Mucosa of descending colon (tissue), 3 donors: Measurements from ENCODE around the gene SLC18A2. TPM values are rescaled to one million over a fixed set of nuclear protein-coding genes. Genes with fewer than 3 reads are reported as not detected.
A peak's percentile ranks its signal among the peaks of the same experiment; 100 is the strongest.

Source experiments
- ATAC-seq: fragments of 200-7000 bp; cut with Tn5 transposase; one replicate; pipeline ENCODE4 v1.9.1; 2020; ENCODE audit warnings: mild to moderate bottlenecking, moderate library complexity
- DNase-seq, 3 donors: peaks; one replicate each; pipeline ENCODE4 v3.0.0-alpha.2; 2020
- H3K36me3 ChIP-seq: fragments of 200-600 bp; one replicate; pipeline ENCODE4 v1.8.0; 2021; ENCODE audit warnings: low read depth, mild to moderate bottlenecking
- H3K4me1 ChIP-seq: fragments of 200-600 bp; one replicate; pipeline ENCODE4 v1.8.0; 2021; ENCODE audit warnings: low read depth, mild to moderate bottlenecking
- H3K4me3 ChIP-seq: fragments of 200-600 bp; one replicate; pipeline ENCODE4 v1.8.0; 2021; ENCODE audit warnings: mild to moderate bottlenecking
- H3K9me3 ChIP-seq: fragments of 200-600 bp; one replicate; pipeline ENCODE4 v1.8.0; 2021; ENCODE audit warnings: mild to moderate bottlenecking
- intact Hi-C, 2 donors: fragments of 100-400 bp; cut with DNase I in 1 of 2; cut with micrococcal nuclease in 1 of 2; formaldehyde crosslinking; loops; one replicate each; pipeline versions ENCODE4 v1.11.0 to v1.11.1; 2022; cut with DNase I, micrococcal nuclease
- total RNA-seq, 3 donors: library from RNA; stranded (reverse); fragmentation: NEBNext Ultra II Directional in 2 of 3; extraction: Animal tissue kit (Norgen Biotek cat#: 25700) in 2 of 3; gene quantifications; one replicate each; pipeline versions ENCODE4 v1.2.1 to v1.2.4, GENCODE V29; 2021 to 2023
- TF ChIP-seq, protein P1 (sequence below): fragments of 200-600 bp; IDR thresholded peaks from one replicate; pipeline ENCODE4 v1.8.0; 2022; ENCODE audit warnings: antibody characterized with exemption, mild to moderate bottlenecking
- donor health status: DM: no; HTN: no; CAD: no; lungs with moderate emphysema.
- donor health status: DM: no; HTN: no; CAD: no.
- donor health status: DM: no; HTN: yes; CAD: no.

SLC18A2 gene
- total RNA-seq, 3 donors from 2014 or later: 0.29 to 1.9 (median 1.6) TPM

DNA sequence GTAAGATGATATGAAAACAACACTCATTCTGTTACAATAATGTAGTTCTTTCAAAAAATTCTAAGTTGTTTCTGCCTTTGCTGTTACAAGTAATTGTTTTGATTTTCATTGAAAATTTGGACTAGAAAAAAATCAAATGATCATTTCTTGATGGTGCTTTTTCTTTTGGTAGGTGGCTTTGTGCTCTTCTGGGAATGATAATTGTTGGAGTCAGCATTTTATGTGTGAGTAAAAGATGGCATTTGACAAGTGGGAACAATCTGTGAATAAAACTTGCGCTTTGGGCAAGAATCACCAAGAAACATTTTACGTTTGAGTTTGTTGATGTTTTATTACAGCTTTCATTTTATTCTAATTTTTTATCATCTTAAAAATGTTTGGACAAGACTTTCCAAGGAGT, 25.9 kb downstream of the SLC18A2 start:
- intact Hi-C loops: no loop called here
- Histone ChIP-seq H3K4me1 (no peaks in the 10 kb centered on the region), H3K4me3 (no peak overlapping the region), H3K36me3 (no peaks in the 10 kb centered on the region), H3K9me3 (no peaks in the 10 kb centered on the region)
- DNase-seq (no peak), ATAC-seq (no peak)
- TF ChIP-seq, protein P1, sequence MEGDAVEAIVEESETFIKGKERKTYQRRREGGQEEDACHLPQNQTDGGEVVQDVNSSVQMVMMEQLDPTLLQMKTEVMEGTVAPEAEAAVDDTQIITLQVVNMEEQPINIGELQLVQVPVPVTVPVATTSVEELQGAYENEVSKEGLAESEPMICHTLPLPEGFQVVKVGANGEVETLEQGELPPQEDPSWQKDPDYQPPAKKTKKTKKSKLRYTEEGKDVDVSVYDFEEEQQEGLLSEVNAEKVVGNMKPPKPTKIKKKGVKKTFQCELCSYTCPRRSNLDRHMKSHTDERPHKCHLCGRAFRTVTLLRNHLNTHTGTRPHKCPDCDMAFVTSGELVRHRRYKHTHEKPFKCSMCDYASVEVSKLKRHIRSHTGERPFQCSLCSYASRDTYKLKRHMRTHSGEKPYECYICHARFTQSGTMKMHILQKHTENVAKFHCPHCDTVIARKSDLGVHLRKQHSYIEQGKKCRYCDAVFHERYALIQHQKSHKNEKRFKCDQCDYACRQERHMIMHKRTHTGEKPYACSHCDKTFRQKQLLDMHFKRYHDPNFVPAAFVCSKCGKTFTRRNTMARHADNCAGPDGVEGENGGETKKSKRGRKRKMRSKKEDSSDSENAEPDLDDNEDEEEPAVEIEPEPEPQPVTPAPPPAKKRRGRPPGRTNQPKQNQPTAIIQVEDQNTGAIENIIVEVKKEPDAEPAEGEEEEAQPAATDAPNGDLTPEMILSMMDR: no peak

DNA sequence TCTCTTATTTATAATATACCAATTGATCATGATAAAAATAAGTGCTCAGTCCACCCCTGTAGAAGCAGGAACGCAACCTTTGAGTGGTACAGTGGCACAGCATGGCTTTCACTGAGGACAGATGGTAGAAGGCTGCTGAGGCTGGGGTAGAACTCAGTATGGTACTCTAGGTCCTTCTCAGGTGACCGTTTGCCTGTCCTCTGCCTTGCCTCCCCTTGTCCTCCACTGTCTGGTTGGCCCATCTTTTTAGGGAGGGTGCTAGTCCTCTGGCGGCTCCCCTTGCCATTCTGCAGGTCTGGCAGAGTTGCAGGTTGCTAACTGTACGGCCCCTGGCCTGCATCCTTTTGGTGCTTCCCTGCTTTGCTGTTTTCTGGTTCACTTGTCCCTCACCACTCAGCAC, 27.3 kb downstream of the SLC18A2 start:
- intact Hi-C loops: no loop called here
- H3K4me3 ChIP-seq: no peak overlapping the region
- no peaks in the 10 kb centered on the region for H3K36me3 ChIP-seq
- TF ChIP-seq, protein P1: no peak
- DNase-seq: no peak
- ATAC-seq: no peak
- no peaks in the 10 kb centered on the region for H3K9me3 ChIP-seq
- H3K4me1 ChIP-seq: no peaks in the 10 kb centered on the region

DNA sequence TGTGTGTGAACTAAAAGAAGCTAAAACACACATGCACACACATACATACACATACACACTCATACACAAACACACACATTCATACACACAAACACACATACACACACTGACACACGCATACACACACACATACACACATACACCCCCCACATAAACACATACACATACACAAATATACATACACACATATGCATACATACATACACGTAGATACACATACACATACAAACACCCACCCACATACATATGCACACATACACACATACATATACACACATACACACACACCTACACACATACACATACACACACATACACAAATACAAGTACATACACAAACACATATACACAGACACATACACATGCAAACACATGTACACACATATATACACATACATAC, 28.0 kb downstream of the SLC18A2 start:
- ATAC-seq: no peak
- TF ChIP-seq, protein P1: no peak
- intact Hi-C loops: no loop called here

DNA sequence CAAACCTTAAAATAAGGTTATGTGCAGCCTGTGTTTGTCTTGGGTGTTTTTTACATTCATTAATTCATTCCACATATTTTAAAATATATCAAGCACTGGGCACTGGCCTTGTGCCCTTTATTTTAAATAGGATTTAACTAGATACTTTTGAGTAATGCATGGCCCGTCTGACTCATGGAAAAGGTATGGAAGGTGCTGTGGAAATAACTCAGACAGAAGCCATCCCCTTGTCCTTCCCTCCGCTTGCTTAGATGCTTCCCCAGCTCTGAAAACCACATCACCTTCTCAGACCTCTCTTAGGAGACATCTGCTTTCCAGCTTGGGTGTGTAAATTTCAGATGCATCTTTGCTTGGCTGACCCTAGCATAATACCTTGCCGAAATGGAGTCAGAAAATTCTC, 30.5 kb downstream of the SLC18A2 start:
- no peak for ATAC-seq
- Histone ChIP-seq H3K4me1 (no peaks in the 10 kb centered on the region), H3K36me3 (no peaks in the 10 kb centered on the region), H3K4me3 (no peak overlapping the region), H3K9me3 (no peaks in the 10 kb centered on the region)
- TF ChIP-seq, protein P1: no peak
- DNase-seq: no peak
- intact Hi-C loops: no loop called here

More for the DNA sequence above, 28.0 kb downstream of the SLC18A2 start:
- H3K36me3 ChIP-seq: no peaks in the 10 kb centered on the region
- no peak for DNase-seq
- no peaks in the 10 kb centered on the region for H3K9me3 ChIP-seq
- H3K4me1 ChIP-seq: no peaks in the 10 kb centered on the region
- no peak overlapping the region for H3K4me3 ChIP-seq

DNA sequence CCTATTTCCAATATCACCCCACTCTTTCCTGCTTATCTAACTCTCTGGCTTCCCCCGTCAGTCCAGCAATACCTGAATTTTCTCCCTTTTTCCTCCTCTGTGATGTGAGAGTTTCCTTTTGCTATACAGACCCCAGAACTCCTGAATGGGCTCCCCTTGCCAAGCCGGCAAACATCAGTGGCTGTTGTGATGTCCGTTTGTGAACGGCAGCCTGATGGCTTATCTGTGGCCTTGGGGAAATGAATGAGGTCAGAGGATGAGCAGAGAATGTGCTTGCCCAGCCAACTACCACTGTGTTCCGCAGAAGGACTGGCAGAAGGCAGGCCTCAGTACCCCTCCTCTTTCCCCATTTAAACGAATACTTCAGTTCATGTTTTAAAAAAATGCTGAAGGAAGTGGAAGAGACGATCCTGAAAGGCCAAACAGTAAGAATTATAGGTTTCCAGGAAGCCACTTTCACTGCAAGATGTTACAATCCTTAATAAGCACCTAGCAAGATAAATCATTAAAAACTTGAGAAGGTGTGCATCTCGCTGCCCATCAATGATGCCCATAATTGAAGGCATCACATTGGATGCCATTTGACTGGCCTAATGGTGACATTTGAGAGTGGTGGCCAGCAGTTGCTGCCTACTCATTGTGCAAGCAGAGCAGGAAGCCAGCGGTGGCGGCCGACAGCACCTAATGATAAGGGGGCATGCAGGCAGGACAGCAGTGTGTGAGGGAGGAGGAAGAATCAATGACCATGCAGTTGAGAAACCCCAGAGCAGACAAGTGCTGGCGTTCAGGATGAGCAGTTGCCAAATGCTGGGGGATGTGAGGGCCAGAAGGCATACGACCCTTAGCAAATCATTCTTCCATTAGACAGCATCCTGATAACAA, 31.5 kb downstream of the SLC18A2 start:
- Histone ChIP-seq H3K4me3 (no peak overlapping the region), H3K36me3 (no peaks in the 10 kb centered on the region), H3K9me3 (no peaks in the 10 kb centered on the region), H3K4me1 (no peaks in the 10 kb centered on the region)
- ATAC-seq (peak; percentile 22), DNase-seq (no peak)
- intact Hi-C loops: no loop called here
- TF ChIP-seq, protein P1: no peak
